Muscle of arm (tissue), 12 donors: Measurements from ENCODE around the gene MATN4. TPM values are rescaled to one million over a fixed set of nuclear protein-coding genes. Genes with fewer than 3 reads are reported as not detected.

Experiments used
- DNase-seq: peaks from one replicate; pipeline ENCODE4 v3.0.0-alpha.2; 2013
- polyA plus RNA-seq, 12 donors: library from polyadenylated mRNA; unstranded; fragments of 120-200 nt; gene quantifications; one replicate each; pipeline ENCODE4 v1.2.1, GENCODE V29; 2013; ENCODE audit not compliant: insufficient read length in 12 of 12

MATN4 gene
- polyA plus RNA-seq, 12 donors = 0.23 to 0.85 (median 0.43) TPM; not detected in 2

GRCh38 chr20:45292343-45292742 lies 15.8 kb downstream of the MATN4 start:
- no peak for DNase-seq

GRCh38 chr20:45291526-45291925 lies 16.6 kb downstream of the MATN4 start:
- no peak for DNase-seq

- peak; percentile 69 for DNase-seq
These were observed 17.3 kb downstream of the MATN4 start for GRCh38 chr20:45290677-45291355.

- DNase-seq = no peak
These were observed 18.0 kb downstream of the MATN4 start for GRCh38 chr20:45289942-45290676.

- no peak for DNase-seq
These were observed 19.2 kb downstream of the MATN4 start for GRCh38 chr20:45288860-45289259.

GRCh38 chr20:45288376-45288775 lies 19.7 kb downstream of the MATN4 start:
- DNase-seq = no peak

GRCh38 chr20:45283551-45284057 lies 24.5 kb downstream of the MATN4 start:
- DNase-seq = no peak

- no peak for DNase-seq
These were observed 25.2 kb downstream of the MATN4 start for GRCh38 chr20:45282700-45283550.

- no peak for DNase-seq
These were observed 28.1 kb downstream of the MATN4 start for GRCh38 chr20:45279992-45280391.

- no peak for DNase-seq
These were observed 32.8 kb downstream of the MATN4 start for GRCh38 chr20:45275338-45275737.

- DNase-seq = no peak
These were observed 38.3 kb downstream of the MATN4 start for GRCh38 chr20:45269754-45270270.

GRCh38 chr20:45269056-45269455 lies 39.0 kb downstream of the MATN4 start:
- DNase-seq = no peak

GRCh38 chr20:45268531-45268930 lies 39.6 kb downstream of the MATN4 start:
- DNase-seq = no peak

- DNase-seq = no peak
These were observed 41.1 kb downstream of the MATN4 start for GRCh38 chr20:45266977-45267376.

GRCh38 chr20:45263556-45264266 lies 44.4 kb downstream of the MATN4 start:
- DNase-seq = no peak

- no peak for DNase-seq
These were observed 49.4 kb downstream of the MATN4 start for GRCh38 chr20:45258664-45259063.

GRCh38 chr20:45258259-45258658 lies 49.8 kb downstream of the MATN4 start:
- DNase-seq = no peak

- DNase-seq = no peak
These were observed 50.4 kb downstream of the MATN4 start for GRCh38 chr20:45257711-45258110.

- DNase-seq = no peak
These were observed 50.9 kb downstream of the MATN4 start for GRCh38 chr20:45257161-45257560.

- no peak for DNase-seq
These were observed 53.5 kb downstream of the MATN4 start, which contains the start of gene SLPI for GRCh38 chr20:45254383-45255262. Gene SLPI, minus strand, starts transcription at chr20:45254564. Its CDS starts 21 bp downstream, at chr20:45254543.
